Retinal pigment epithelial cell (primary cell): ENCODE measurements around the gene NLRX1.

ENCODE experiments used
- DNase-seq: peaks from one replicate; pipeline ENCODE4 v3.0.0-alpha.2; 2010; ENCODE audit warnings: low read depth
- H3K4me3 ChIP-seq: 2 replicates; pipeline ENCODE4 v1.5.1; 2011; ENCODE audit warnings: mild to moderate bottlenecking, low read length, control low read depth, moderate library complexity
- TF ChIP-seq, protein P1 (sequence below): conservative IDR thresholded peaks from 2 replicates; pipeline ENCODE4 v1.5.1; 2011; ENCODE audit warnings: low read depth, low read length, control low read depth, inconsistent platforms

NLRX1 gene

DNA sequence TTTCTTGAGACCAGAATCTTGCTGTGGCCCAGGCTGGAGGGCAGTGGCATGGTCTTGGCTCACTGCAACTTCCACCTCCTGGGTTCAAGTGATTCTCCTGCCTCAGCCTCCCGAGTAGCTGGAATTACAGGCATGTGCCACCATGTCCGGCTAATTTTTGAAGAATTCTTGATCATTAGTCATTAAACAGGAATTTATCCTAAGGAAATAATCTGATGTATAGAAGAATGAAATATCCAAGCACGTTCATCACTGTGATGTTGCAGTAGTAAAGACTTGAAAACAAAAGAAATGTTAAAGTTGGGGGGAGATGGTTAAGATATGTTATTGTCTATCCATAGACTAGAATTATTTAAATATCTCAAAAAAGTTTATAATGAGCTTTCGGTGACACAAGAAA is 61.2 kb downstream of the NLRX1 start:
- no peak overlapping the region for H3K4me3 ChIP-seq
- TF ChIP-seq, protein P1, sequence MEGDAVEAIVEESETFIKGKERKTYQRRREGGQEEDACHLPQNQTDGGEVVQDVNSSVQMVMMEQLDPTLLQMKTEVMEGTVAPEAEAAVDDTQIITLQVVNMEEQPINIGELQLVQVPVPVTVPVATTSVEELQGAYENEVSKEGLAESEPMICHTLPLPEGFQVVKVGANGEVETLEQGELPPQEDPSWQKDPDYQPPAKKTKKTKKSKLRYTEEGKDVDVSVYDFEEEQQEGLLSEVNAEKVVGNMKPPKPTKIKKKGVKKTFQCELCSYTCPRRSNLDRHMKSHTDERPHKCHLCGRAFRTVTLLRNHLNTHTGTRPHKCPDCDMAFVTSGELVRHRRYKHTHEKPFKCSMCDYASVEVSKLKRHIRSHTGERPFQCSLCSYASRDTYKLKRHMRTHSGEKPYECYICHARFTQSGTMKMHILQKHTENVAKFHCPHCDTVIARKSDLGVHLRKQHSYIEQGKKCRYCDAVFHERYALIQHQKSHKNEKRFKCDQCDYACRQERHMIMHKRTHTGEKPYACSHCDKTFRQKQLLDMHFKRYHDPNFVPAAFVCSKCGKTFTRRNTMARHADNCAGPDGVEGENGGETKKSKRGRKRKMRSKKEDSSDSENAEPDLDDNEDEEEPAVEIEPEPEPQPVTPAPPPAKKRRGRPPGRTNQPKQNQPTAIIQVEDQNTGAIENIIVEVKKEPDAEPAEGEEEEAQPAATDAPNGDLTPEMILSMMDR, result no peak
- DNase-seq, result no peak
